Astrocyte of the spinal cord (primary cell): ENCODE measurements around the gene KSR1.

ENCODE experiments used
- DNase-seq: peaks from one replicate; pipeline ENCODE4 v3.0.0; 2011; ENCODE audit warnings: low read depth, low spot score
- H3K4me3 ChIP-seq: 2 replicates; pipeline ENCODE4 v1.5.1; 2011; ENCODE audit warnings: low read depth, mild to moderate bottlenecking, low read length, moderate library complexity
- CTCF ChIP-seq: IDR thresholded peaks from 2 replicates; pipeline ENCODE4 v1.5.1; 2012; ENCODE audit warnings: low read depth, mild to moderate bottlenecking, low read length, inconsistent platforms
- in situ Hi-C: cut with HindIII; loops from 2 replicates; pipeline ENCODE4 v1.10.0; 2017; ENCODE audit warnings: low sequenced_read_pairs

KSR1 gene

GRCh38 chr17:27479838-27480237 lies 23.6 kb downstream of the KSR1 start:
- in situ Hi-C loops, result no loop called here
- DNase-seq, result no peak
- H3K4me3 ChIP-seq, result no peak overlapping the region
- TF ChIP-seq CTCF, result no peak

DNA sequence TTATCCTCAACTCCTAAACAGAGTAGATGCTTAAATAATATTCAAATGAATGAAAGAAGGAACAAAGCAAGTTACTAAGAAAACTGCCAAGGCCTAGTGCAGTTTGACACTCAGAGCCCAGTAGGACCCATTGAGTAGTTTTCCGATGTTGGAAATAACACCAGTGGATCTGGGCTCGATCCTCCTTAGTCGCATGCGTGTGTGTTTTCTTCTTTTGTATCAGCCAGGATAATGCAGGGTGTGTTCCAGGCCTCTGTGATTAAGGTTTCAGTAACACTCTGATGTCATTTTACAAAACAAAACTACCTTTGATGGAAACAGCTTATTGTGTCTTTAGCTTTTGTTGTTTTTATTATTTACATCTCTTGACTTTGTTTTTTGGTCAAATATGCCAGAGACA lies 24.5 kb downstream of the KSR1 start:
- no peak for TF ChIP-seq CTCF
- no peak overlapping the region for H3K4me3 ChIP-seq
- DNase-seq, result no peak
- in situ Hi-C loops, result no loop called here

DNA sequence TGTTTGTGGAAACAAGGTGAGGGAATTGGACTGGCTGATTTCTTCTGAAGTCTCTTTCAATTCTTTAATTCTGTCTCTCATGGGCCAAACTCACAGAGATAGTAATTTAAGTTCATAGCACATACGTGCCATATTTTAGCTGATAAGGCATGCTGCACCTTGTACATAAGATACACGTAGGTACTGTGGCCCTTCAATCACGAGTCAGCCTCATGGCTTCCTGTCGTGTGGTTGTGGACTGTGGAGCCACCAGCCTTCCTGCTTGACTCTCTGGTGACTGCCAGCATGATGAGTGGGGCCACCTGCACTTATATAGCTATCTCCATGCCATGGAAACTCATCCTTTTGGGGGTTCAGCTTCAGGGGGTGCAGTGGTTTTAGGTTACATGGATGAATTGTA lies 25.1 kb downstream of the KSR1 start:
- no peak overlapping the region for H3K4me3 ChIP-seq
- no peak for DNase-seq
- in situ Hi-C loops, result no loop called here
- no peak for TF ChIP-seq CTCF

- no peak for TF ChIP-seq CTCF
- H3K4me3 ChIP-seq, result no peak overlapping the region
- in situ Hi-C loops, result no loop called here
- no peak for DNase-seq
These were observed 28.9 kb downstream of the KSR1 start for GRCh38 chr17:27485125-27485524.

GRCh38 chr17:27485716-27486495 lies 29.7 kb downstream of the KSR1 start:
- in situ Hi-C loops, result no loop called here
- TF ChIP-seq CTCF, result no peak
- no peak overlapping the region for H3K4me3 ChIP-seq
- DNase-seq, result no peak

DNA sequence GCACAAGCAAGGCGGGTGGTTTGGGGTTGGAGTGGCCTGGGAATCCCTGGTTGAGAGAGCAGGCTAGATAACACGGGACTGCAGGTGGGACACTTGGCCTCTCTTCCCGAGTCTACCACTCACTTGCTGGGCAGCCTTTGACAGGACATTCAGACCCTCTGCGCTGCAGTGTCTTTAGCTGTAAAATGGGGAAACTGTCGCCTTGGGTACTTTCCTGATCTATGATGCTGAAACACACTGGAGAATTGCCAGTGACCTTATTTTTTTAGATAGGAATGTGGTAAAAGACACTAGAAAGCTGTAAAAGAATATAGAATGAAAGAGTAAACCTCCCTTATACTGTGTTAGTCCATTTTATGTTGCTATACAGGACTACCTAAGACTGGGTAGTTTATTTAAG lies 30.5 kb downstream of the KSR1 start:
- TF ChIP-seq CTCF, result no peak
- DNase-seq, result no peak
- in situ Hi-C loops, result no loop called here
- no peak overlapping the region for H3K4me3 ChIP-seq
